GM04503 (cell line): ENCODE measurements around the gene AGRP.
"Not testable (repeated sequence)": the region's sequence is repeated elsewhere in the genome, so short reads cannot be mapped to it uniquely, and the experiment has no call there.

Experiments
- DNase-seq: peaks from one replicate; pipeline ENCODE4 v3.0.0-alpha.2; 2012; ENCODE audit warnings: low read depth

Gene AGRP

GRCh38 chr16:67504031-67505021, 21.0 kb upstream of the AGRP start:
- DNase-seq = no peak

DNA sequence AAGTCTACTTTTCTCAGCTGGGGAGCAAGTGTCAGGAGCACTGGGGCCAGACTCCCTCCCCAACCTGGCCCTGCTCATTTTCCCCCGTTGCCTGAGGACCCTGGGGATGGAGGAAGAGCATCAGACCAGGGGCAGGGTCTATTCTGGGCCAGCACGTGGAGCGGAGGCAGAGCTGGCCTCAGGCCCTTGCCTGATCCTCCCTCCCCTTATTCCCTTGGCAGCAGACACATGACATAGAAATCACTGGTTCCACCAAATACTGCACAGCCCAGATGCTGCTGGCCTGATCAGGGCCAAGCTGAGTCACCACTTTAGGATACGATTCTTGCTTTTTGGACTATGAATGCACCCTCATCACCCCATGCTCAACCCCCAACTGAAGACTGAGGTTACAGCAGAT, 15.8 kb upstream of the AGRP start:
- DNase-seq = no peak

DNA sequence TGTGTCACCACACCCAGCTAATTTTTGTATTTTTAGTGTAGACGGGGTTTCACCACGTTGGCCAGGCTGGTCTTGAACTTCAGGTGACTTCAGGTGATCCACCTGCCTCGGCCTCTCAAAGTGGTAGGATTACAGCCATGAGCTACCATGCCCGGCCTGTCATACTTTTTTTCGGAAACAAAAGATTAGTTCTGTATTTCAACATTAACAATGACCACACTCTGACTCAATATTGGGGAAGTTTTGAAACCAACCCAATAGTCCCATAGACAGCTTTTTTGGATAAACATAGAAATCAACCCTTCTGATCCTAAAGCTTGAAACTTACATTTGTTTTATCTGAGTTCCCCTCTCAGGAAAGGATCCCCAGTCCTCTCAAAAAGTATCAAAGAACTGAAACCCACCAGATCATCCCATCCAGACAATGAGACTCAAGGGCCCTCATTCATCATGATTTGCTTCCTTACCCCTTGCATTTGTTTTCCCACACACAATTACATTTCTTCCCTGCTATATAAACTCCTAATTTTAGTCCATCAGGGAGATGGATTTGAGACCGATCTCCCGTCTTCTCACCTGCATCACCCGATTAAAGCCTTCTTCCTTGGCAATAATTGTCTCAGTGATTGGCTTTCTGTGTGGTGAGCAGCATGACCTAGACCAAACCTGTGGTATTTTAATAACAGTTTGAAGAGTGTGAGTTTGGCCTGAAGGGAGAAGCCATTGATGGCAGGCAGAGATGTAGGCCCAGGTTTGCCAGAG, 7.2 kb upstream of the AGRP start:
- DNase-seq = no peak

- DNase-seq = no peak
Observed at GRCh38 chr16:67489401-67490083, 6.2 kb upstream of the AGRP start.

- DNase-seq = not testable (repeated sequence)
Observed at GRCh38 chr16:67487561-67487960, 4.2 kb upstream of the AGRP start.

GRCh38 chr16:67486805-67487204, 3.5 kb upstream of the AGRP start:
- DNase-seq = no peak

DNA sequence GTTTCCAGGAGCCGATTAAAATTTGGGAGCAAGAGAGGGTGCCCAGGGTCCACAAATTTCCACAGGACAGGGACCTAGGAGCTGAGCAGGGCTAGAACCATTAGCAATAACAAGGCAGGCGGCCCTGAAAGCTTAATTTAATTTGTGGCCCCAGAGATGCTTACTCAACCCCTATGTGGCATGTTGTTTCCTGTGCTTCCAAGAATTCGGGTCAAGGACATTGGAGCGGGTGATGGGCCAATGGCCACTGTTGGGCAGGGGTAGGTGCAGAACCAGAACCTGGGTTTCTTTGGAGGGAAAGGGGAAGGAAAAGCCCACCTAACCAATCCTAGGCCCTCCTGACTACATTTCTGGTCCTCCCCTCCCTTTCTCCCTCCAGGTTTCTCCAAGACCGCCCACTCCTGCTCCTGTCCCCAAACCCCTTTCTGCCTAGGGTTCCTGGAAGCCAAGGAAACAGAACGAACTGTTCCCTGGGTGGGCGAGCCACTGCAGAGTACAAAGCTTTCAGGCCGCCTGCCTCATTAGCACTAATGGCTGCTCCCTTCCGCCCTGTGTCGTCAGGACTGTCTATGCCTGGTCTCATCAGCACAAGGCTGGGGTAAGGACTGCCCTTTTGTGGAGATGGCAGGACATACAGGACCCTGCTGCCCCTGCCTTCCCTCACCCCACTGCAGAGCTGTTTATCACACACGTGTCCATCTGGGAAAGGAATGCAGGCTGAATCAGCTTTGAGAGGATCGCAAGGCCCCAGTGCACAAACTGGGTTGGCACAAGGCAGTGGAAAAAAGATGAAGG, 581 bp upstream of the AGRP start:
- no peak for DNase-seq

- DNase-seq = no peak
Observed at GRCh38 chr16:67482233-67482924, 968 bp downstream of the AGRP start.

- no peak for DNase-seq
Observed at GRCh38 chr16:67481561-67482232, 1.6 kb downstream of the AGRP start.

DNA sequence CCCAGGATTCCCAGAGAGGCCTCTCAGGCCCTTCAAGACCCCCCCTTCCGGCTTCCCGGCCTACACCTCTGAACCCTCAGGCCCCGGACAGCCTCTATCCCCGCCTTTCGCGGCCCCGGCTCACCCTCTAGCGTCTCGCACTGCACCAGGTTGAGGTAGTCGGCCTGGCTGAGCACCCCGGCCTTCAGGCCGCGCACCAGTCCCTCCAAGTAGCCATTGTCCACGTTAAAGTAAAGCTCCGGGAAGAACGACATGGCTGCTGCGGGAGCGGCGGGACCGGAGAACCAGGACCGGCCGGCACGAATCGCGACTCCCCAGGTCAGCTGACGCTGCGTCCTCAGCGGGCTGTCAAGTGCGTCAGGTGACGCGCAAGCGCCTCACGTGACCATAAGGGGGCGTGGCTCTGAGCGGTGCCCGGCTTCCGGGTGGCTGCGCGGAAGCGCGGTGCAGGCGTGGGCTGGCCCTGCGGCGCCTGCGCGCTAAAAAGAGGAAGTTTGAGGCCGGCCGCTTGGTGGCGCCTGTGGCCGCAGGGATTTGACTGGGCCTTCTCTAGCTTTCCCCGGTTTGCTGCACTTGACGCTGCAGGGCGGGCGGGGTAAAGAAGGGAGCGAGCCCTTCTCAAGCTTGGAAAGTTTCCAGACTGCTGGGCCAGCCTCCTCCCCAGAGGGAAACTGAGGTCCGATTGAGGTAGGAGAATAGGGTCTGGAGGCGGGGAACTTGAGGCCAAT, 2.4 kb downstream of the AGRP start, which contains the start of gene ATP6V0D1:
ATP6V0D1 (minus strand) TSS at position 325 of the 728 bp plus-strand sequence; CDS start at position 254, 71 bp downstream.
- DNase-seq = peak; percentile 79

- no peak for DNase-seq
Observed at GRCh38 chr16:67477960-67478554, 5.3 kb downstream of the AGRP start.

DNA sequence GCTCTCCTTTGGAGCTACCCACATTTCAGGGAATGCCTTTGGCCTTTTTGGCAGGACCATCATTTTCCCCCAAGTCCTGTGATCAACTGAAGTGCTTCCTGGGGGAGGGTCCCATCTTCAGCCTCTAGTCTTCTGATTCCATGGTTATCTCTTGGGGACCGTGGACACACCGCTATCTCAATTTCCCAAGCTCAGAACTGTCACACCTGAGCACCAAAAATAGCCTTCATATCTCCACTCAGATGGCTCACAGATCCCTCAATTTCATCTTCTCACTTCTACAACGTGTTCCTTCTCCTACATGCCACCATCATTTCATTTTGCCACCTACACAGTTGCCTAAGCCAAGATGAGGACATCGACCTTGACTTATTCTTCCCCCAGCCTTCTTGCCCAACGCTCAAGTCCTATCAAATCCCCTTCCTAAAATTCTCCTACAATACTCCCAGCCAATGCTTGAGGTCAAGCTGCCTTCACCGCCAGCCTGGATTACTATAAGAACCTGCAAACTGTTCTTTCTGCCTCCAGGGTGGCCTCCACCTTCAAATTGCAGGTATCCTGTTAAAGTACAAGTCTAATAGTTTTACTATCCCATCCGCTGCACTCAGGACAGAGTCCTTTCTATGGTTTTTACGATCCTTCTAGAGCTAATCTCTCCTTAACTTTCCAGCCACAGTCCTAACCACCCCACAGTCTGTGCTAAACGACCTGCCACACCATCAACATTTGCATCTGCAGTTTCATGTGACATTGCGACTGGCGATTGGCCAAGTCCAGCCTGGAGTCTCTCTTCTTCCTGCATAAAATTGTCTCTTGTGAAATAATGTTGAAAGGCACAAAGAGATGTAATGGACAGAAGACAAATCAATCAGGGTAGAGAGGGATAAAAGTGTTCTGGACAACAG, 8.5 kb downstream of the AGRP start:
- DNase-seq = no peak

GRCh38 chr16:67471758-67472384, 11.5 kb downstream of the AGRP start:
- no peak for DNase-seq

DNA sequence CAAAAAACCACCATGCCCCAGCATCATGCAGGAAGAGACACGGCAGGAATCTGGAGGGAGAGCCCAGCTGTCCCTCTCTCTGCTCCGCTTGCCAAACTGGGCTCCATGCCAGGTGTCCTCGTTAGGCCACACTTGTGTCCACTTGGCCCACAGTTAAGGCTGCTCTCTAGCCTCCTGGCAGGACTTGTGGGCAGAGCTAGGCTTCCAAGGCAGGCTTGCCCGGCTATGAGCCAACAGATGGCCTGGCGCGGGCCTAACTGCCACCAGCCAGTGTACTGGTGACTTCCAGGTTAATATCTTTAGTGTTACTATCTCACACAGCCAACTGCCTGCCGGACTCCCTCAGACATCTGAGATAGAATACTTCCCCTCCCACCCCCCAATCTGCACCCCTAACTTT, 13.0 kb downstream of the AGRP start:
- DNase-seq = no peak

- no peak for DNase-seq
Observed at GRCh38 chr16:67468731-67469130, 14.6 kb downstream of the AGRP start.

DNA sequence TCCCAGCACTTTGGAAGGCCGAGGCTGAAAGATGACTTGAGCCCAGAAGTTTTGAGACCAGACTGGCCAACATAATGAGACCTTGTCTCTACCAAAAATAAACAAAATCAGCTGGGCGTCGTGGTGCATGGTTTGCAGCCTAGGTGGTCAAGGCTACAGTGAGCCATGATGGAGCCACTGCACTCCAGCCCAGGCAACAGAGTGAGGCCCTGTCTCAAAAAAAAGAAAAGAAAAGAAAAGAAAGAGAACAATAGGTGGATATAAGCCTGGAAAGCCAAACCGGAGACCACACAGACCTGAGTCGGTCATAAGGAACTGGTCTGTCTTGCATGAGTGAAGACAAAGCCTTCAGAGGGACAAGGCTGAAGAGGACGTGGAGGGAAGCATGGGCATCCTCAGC, 16.8 kb downstream of the AGRP start:
- DNase-seq = no peak

DNA sequence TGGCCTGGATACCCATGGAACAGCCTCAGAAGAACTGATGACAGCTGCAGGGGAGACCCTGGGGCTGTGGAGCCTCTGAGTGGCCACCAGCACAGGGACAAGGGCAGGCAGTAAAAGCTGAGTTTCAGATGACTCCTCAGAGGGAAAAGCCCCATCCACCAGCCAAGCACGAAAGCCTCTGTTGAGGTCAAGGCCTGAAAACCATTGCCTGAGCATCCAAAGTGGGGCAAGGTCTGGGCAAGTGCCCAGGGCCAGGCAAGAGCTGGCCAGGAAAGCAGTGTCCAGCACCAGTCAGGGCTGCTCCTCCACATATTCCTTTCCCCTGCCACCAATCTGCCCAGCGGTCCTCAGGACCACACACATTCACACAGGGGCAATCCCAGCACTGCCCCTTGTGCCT, 18.8 kb downstream of the AGRP start:
- DNase-seq = no peak

- no peak for DNase-seq
Observed at GRCh38 chr16:67463691-67464090, 19.7 kb downstream of the AGRP start.
